Measurements from ENCODE around the gene DKK1.

DKK1 gene

GRCh38 chr10:52313933-52314821, at the start of gene DKK1:
TSS of gene DKK1 (plus strand) at chr10:52314281. CDS start at chr10:52314435, 154 bp downstream.
- in situ Hi-C loops (cut with MboI; ENCODE audit: low sequenced_read_pairs): no loop called here

- in situ Hi-C loops (cut with MboI; ENCODE audit: low sequenced_read_pairs): no loop called here
Measured at GRCh38 chr10:52265131-52265926, 48.8 kb upstream of the DKK1 start.

- in situ Hi-C loops (cut with MboI; ENCODE audit: low sequenced_read_pairs): no loop called here
Measured at GRCh38 chr10:52266858-52267257, 47.2 kb upstream of the DKK1 start.

- in situ Hi-C loops (cut with MboI; ENCODE audit: low sequenced_read_pairs): no loop called here
Measured at GRCh38 chr10:52268790-52269189, 45.3 kb upstream of the DKK1 start.

- in situ Hi-C loops (cut with MboI; ENCODE audit: low sequenced_read_pairs): no loop called here
Measured at GRCh38 chr10:52269233-52269632, 44.8 kb upstream of the DKK1 start.

GRCh38 chr10:52276163-52276562, 37.9 kb upstream of the DKK1 start:
- in situ Hi-C loops (cut with MboI; ENCODE audit: low sequenced_read_pairs): no loop called here

GRCh38 chr10:52276986-52277385, 37.1 kb upstream of the DKK1 start:
- in situ Hi-C loops (cut with MboI; ENCODE audit: low sequenced_read_pairs): no loop called here

GRCh38 chr10:52279546-52279945, 34.5 kb upstream of the DKK1 start:
- in situ Hi-C loops (cut with MboI; ENCODE audit: low sequenced_read_pairs): no loop called here

- in situ Hi-C loops (cut with MboI; ENCODE audit: low sequenced_read_pairs): no loop called here
Measured at GRCh38 chr10:52280051-52280450, 34.0 kb upstream of the DKK1 start.

- in situ Hi-C loops (cut with MboI; ENCODE audit: low sequenced_read_pairs): no loop called here
Measured at GRCh38 chr10:52283174-52283573, 30.9 kb upstream of the DKK1 start.

GRCh38 chr10:52284416-52285013, 29.6 kb upstream of the DKK1 start:
- in situ Hi-C loops (cut with MboI; ENCODE audit: low sequenced_read_pairs): no loop called here

GRCh38 chr10:52287866-52288265, 26.2 kb upstream of the DKK1 start:
- in situ Hi-C loops (cut with MboI; ENCODE audit: low sequenced_read_pairs): no loop called here

GRCh38 chr10:52297747-52298146, 16.3 kb upstream of the DKK1 start:
- in situ Hi-C loops (cut with MboI; ENCODE audit: low sequenced_read_pairs): no loop called here

- in situ Hi-C loops (cut with MboI; ENCODE audit: low sequenced_read_pairs): no loop called here
Measured at GRCh38 chr10:52300599-52301277, 13.3 kb upstream of the DKK1 start.

GRCh38 chr10:52308251-52309031, 5.6 kb upstream of the DKK1 start:
- in situ Hi-C loops (cut with MboI; ENCODE audit: low sequenced_read_pairs): no loop called here

GRCh38 chr10:52312942-52313255, 1.2 kb upstream of the DKK1 start:
- in situ Hi-C loops (cut with MboI; ENCODE audit: low sequenced_read_pairs): no loop called here

- in situ Hi-C loops (cut with MboI; ENCODE audit: low sequenced_read_pairs): no loop called here
Measured at GRCh38 chr10:52313256-52313932, 687 bp upstream of the DKK1 start.

- in situ Hi-C loops (cut with MboI; ENCODE audit: low sequenced_read_pairs): no loop called here
Measured at GRCh38 chr10:52314822-52315552, 906 bp downstream of the DKK1 start.

- in situ Hi-C loops (cut with MboI; ENCODE audit: low sequenced_read_pairs): no loop called here
Measured at GRCh38 chr10:52316001-52316400, 1.9 kb downstream of the DKK1 start.
